HG02840 (cell line): ENCODE data around the gene PNPLA3.

ENCODE experiments used
- ATAC-seq: cut with Tn5 transposase; IDR thresholded peaks from one replicate; pipeline ENCODE4 v1.9.1; 2021; ENCODE audit warnings: mild to moderate bottlenecking, moderate library complexity, moderate number of reproducible peaks; ENCODE audit not compliant: unreplicated experiment, low FRiP score

PNPLA3 gene

DNA sequence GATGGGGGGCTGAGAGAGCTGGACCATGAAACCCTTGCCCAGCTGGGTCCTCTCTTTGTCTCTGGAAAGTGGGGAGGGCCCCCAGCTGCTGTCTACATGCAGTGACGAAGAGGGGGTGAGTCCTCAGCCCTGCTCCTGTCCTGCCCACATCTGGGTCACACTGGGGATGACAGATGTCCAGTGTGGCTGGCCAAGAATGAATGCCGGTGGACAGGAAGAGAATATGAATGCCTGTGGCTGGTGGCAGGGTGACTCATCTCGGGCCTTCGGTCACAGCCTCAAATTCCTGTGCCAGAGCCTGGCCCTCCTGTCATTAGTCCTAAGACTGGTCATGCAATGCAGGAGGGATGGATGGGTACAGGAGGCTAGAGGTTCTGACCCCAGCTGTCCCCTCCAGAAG is 2.2 kb upstream of the PNPLA3 start:
- no peak for ATAC-seq

- no peak for ATAC-seq
Observed at GRCh38 chr22:43922123-43922522, 1.5 kb upstream of the PNPLA3 start.

DNA sequence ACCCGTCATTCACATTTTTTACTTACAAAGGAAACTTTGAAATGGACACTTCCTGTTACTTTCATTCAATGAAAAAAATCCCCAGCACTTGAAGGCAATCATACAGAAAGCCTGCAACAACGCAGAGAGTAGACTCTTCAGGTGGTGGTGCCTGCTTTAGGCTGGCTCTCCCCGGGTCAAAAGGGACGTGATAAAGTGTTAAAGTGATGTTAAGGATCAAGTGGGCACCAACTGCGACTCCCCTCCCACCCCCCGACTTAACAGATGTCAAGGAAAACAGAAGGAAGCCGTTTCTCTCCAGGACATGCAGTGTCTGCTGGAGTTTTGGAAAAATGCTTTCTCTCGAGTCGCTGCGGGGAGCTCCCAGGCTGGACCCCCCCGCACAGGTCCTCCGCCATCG is 414 bp upstream of the PNPLA3 start:
- no peak for ATAC-seq

GRCh38 chr22:43924877-43925276 is 1.3 kb downstream of the PNPLA3 start:
- ATAC-seq: no peak

DNA sequence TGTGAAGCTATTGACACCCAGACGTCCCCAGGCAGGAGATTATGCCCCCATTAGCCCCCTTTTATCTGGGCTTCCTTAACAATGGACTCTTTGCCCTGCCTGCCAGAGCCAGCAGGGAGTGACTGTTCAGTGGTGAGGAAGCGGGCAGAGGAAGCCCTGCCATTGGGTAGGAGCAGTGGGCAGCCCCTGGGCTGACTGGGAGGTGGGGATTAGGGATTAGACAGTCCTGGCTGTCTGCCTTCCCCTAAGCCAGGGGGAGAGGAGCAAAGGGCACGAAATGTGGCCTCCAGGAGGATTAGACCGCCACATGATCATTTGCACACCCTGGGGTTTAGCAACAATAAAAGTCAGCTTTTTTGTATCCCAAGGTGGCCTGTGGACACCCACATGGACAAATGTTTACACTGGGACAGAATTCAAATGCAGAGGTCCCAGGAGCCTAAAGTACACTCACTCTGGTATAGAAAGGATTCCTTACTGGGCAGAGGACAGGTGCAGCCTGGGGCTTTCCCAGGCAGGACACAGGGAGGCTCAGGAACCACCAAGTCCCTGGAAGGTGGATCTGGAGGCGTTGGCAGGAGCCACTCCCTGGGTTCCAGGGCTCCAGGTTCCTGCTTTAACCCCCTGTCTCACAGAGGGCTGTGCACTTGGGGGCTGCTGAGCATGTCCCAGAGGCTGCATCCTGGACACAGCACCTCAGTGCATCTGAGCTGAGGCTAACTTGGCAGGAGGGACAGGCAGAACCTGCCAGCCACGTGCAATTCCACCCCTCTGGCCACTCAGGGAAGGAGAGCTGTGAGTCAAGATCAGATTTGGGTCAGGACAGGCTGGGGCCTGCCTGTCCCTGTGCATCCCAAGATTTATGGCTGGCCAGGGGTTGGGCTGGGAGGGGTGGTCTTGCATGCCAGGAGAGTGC is 2.1 kb downstream of the PNPLA3 start:
- ATAC-seq: no peak

- ATAC-seq: no peak
Observed at GRCh38 chr22:43926349-43926710, 2.7 kb downstream of the PNPLA3 start.

DNA sequence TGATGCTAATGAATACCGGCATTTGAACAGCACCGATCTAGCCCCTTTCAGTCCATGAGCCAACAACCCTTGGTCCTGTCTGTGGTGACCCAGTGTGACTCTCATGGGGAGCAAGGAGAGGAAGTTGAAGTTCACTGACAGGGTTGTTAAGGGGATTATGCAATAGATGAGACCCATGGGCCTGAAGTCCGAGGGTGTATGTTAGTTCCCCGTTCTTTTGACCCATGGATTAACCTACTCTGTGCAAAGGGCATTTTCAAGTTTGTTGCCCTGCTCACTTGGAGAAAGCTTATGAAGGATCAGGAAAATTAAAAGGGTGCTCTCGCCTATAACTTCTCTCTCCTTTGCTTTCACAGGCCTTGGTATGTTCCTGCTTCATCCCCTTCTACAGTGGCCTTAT is 4.9 kb downstream of the PNPLA3 start:
- ATAC-seq: no peak

DNA sequence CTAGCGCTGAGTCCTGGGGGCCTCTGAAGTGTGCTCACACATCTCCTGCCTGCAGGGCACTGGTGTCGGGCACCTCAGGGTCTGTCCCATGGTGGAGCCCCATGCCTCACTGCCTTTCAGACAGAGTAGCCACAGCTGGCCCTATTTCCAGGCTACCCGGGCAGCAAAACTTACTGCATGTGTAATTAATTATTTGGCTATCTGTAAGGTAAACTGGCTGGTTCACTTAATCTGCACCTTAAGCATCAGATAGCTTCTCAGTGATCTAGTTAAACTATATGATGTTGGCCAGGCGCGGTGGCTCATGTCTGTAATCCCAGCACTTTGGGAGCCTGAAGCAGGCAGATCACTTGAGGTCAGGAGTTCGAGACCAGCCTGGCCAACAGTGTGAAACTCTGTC is 5.3 kb downstream of the PNPLA3 start:
- ATAC-seq: no peak

DNA sequence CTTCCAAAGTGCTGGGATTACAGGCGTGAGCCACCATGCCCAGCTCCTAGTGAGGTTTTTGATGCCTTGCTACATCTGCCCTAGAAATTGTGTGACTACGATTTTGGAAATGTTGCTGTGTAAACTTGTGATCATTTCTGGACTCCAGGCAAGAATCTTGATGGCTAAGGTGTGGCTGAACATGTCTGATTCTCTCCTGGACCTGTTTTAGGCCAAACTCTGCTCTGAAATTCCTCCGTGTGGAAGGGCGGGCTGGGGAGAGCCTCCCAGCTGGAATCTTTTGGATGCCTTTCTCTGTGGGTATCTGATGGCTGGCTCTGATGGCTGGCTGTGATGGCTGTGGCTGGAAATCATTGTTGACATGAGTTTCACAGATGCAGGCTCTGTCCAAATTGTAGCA is 8.2 kb downstream of the PNPLA3 start:
- no peak for ATAC-seq

DNA sequence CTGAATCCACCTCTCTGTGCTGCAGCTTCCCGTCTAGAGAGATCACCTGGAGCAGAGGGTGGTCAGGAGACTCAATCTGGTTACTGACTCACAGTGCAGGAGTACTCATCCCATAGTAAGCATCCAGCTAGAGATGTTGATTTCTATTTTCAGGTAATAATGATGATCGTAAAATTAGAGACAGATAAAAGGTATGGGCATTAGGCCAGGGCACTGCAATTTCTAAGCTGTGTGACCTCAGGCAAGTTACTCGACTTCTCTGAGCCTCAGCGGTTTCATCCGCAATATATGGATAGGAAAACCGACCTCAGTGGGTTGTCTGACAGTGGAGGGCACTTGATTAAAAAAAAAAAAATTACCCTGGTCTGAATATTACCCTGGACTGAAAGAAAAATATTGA is 17.8 kb downstream of the PNPLA3 start:
- no peak for ATAC-seq

DNA sequence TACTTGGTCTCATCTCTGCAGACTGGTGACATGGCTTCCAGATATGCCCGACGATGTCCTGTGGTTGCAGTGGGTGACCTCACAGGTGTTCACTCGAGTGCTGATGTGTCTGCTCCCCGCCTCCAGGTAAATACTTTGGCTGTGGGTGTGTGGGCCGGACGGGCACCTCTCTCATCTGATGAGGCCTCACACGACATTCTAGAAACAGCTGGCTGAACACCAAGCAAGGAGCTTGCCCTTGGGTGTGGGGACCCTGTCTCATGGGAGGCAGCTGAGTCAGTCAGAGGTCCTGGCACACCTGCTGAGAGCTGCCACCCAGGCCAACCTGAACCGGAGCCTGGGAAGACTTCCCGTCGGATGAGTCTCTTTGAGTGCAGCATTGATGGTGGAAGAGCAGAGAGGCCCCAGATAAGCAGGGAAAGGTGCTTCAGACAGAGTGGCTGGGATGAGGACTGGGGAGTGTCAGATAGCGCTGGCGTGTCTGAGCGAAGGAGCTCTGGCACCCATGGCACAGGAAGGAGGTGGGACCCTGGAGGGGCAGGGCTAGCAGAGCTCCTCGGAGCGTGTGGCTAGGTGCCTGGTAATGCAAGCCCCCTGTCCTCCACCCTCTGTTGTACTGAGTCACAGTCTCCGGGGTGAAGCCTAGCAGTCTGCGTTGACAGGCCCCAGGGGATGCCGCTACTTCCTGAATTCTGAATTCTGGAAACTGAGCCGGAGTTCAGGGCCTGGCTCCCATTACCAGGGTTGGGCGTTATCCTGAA is 21.2 kb downstream of the PNPLA3 start:
- no peak for ATAC-seq

DNA sequence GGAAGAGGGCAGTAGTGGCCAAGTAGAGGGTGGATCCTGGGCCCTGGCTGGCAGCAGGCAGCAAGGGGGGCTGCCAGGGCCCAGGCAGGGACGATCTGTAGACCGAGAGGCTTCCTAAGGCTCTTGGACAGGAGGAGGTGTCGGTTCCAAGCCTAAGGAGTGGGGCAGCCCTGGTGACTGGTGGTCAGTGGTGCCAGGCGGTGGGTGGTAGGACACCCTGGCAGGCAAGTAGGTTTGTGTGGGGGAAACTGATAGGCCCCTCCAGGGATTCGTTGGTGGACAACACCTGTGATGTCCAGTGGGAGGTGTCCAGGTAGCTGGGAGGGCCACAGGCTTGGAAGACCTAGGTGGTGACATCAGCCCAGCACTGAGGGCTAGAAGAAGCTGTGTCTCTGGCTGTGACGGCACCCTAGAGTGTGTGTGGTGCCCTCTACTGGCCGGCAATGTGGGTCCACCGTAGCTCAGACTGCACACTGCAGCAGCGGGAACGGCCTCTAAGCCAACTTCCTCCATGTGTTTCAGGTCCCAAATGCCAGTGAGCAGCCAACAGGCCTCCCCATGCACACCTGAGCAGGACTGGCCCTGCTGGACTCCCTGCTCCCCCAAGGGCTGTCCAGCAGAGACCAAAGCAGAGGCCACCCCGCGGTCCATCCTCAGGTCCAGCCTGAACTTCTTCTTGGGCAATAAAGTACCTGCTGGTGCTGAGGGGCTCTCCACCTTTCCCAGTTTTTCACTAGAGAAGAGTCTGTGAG is 22.2 kb downstream of the PNPLA3 start:
- no peak for ATAC-seq

DNA sequence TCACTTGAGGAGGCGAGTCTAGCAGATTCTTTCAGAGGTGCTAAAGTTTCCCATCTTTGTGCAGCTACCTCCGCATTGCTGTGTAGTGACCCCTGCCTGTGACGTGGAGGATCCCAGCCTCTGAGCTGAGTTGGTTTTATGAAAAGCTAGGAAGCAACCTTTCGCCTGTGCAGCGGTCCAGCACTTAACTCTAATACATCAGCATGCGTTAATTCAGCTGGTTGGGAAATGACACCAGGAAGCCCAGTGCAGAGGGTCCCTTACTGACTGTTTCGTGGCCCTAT is 22.7 kb downstream of the PNPLA3 start:
- ATAC-seq: no peak

DNA sequence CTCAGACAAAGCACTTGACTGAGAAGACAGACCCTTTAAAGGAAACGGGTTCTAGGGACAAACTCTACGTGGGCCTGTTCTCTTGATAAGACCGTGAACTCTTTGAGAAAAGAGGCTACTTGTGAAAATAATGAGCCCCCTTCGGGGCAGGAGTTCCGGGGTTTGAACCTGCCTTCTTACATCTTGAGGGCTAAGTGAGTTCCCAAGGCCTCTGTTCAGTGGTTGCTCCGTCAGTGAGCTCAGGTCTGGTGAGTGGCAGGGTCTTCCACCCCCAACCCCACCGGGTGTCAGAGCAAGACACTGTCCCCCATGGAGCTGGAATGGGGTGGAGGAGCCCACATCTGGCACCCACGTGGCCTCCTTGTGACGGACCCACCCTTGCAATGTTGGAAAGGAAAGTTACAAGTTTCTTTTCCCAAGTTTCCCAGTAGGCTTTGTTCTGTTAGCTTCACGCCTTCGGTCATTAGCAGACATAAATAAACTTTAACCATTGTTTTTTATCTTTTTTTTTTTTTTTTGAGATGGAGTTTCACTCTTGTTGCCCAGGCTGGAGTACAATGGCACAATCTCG is 25.3 kb downstream of the PNPLA3 start:
- no peak for ATAC-seq

GRCh38 chr22:43951391-43951790 is 27.8 kb downstream of the PNPLA3 start:
- ATAC-seq: no peak

- no peak for ATAC-seq
Observed at GRCh38 chr22:43951966-43952365, 28.4 kb downstream of the PNPLA3 start.

GRCh38 chr22:43953988-43954785 is 30.6 kb downstream of the PNPLA3 start:
- no peak for ATAC-seq

GRCh38 chr22:43955040-43955882 is 31.7 kb downstream of the PNPLA3 start, which contains the start of gene SAMM50:
Gene SAMM50, plus strand, starts transcription at chr22:43955442. Its CDS starts 136 bp downstream, at chr22:43955578.
- ATAC-seq: peak; percentile 93
